ENCODE data around the gene PLEKHG2.
A peak's percentile ranks its signal among the peaks of the same experiment; 100 is the strongest.

Gene PLEKHG2

DNA sequence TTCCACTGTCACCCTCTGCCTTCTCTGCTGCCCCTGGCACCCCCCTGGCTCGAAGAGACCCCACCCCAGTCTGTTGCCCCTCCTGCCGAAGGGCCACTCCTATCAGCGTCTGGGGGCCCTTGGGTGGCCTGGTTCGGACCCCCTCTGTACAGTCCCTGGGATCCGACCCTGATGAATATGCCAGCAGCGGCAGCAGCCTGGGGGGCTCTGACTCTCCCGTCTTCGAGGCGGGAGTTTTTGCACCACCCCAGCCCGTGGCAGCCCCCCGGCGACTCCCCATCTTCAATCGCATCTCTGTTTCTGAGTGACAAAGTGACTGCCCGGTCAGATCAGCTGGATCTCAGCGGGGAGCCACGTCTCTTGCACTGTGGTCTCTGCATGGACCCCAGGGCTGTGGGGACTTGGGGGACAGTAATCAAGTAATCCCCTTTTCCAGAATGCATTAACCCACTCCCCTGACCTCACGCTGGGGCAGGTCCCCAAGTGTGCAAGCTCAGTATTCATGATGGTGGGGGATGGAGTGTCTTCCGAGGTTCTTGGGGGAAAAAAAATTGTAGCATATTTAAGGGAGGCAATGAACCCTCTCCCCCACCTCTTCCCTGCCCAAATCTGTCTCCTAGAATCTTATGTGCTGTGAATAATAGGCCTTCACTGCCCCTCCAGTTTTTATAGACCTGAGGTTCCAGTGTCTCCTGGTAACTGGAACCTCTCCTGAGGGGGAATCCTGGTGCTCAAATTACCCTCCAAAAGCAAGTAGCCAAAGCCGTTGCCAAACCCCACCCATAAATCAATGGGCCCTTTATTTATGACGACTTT is 3.9 kb upstream of the PLEKHG2 start:
- peak overlapping the region; percentile 78 for H3K4me3 ChIP-seq (ENCODE audit: low read depth, low read length)
- TF ChIP-seq, protein P1, sequence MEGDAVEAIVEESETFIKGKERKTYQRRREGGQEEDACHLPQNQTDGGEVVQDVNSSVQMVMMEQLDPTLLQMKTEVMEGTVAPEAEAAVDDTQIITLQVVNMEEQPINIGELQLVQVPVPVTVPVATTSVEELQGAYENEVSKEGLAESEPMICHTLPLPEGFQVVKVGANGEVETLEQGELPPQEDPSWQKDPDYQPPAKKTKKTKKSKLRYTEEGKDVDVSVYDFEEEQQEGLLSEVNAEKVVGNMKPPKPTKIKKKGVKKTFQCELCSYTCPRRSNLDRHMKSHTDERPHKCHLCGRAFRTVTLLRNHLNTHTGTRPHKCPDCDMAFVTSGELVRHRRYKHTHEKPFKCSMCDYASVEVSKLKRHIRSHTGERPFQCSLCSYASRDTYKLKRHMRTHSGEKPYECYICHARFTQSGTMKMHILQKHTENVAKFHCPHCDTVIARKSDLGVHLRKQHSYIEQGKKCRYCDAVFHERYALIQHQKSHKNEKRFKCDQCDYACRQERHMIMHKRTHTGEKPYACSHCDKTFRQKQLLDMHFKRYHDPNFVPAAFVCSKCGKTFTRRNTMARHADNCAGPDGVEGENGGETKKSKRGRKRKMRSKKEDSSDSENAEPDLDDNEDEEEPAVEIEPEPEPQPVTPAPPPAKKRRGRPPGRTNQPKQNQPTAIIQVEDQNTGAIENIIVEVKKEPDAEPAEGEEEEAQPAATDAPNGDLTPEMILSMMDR (conservative IDR thresholded peaks at IDR 0.05; ENCODE audit: low read depth, low read length): no peak
- DNase-seq (ENCODE audit: low read depth): peak; percentile 56

DNA sequence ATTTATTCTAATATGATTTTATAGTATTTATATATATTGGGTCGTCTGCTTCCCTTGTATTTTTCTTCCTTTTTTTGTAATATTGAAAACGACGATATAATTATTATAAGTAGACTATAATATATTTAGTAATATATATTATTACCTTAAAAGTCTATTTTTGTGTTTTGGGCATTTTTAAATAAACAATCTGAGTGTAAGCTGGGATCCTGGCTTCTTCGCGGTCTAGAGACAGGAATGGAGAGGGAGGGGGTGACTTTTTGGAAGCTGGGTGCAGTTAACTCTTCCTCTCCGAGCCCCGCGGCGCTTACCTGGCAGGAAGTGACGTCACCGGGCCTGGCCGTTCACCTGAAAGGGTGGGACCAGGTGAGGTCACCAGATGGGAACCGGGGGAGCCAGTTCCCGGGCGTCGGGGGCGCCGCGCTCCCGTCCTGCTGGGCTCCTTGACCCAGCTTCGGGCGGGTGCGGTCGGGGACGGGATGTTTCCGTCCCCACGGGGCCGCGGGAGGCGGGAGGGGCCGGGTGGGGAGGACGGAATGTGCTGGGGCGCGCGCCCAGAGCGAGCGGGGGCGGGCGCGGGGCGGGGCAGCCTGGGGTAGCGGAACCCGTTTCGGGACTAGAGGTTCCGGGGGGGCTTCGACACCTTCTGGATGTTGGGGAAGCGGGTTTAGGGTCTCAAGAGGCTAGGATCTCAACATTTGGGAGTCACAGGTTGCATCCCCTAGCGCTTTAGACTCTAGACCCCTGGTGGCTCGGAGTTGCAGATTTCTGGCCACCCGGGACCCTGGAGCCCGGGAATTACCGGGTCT is 3.1 kb upstream of the PLEKHG2 start:
- DNase-seq (ENCODE audit: low read depth): peak; percentile 81
- peak overlapping the region; percentile 78 for H3K4me3 ChIP-seq (ENCODE audit: low read depth, low read length)

DNA sequence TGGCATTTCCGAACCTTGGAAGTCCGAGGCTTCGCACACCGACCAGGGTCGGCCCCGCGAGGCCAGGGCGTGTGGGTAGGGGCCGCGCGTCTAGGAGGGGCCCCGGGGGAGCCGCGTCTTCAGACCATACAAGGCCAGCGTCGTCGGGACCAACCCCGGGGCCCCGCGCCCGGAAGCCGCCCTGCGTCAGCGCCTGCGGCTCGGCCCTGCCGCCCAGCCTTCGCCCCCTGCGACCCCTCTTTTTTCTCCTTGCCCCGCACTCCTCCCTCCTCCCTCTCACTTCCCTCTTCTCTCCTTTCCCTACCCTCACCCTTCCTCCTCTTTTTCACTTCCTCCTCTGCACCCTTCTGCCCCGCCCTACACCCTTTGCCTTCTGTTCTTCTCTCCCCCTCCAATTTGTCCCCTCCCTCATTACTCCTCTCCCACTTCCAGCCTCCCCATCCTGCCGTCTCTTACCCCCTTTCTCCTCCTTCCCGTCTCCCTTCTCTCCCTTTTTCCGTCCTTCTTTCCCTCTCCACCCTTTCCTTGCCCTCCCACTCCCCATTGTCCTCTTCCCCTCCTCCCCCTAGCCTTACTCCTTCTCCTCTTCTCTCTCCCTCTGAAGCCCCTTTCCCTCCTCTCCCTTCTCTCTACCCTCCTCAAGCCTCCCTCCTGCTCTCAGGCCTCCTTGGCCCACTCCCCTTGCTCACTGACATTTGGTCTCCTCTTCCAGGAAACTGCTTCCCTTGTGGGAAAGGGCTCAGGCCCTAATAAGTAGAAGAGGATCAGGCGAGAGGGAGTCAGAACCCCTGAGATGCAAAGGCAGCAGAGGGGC is 2.2 kb upstream of the PLEKHG2 start:
- peak overlapping the region; percentile 78 for H3K4me3 ChIP-seq (ENCODE audit: low read depth, low read length)
- no peak for DNase-seq (ENCODE audit: low read depth)
- TF ChIP-seq, protein P1 (conservative IDR thresholded peaks at IDR 0.05; ENCODE audit: low read depth, low read length): no peak

More for the DNA sequence above, 3.1 kb upstream of the PLEKHG2 start:
- TF ChIP-seq, protein P1 (conservative IDR thresholded peaks at IDR 0.05; ENCODE audit: low read depth, low read length): peak; percentile 14

DNA sequence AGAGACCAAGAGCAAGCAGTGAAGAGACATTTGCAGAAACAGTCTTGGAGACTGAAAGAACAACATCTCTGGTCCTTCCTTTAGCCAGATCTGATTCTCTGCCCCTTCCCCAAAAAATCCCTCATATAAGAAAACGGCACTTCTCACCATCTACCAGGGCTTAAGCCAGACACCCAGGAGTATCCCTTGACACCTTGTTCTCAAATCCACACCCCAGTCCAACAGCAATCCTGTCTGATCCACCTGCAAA is 1.7 kb upstream of the PLEKHG2 start:
- H3K4me3 ChIP-seq (ENCODE audit: low read depth, low read length): peak overlapping the region; percentile 78
- TF ChIP-seq, protein P1 (conservative IDR thresholded peaks at IDR 0.05; ENCODE audit: low read depth, low read length): no peak
- DNase-seq (ENCODE audit: low read depth): no peak

DNA sequence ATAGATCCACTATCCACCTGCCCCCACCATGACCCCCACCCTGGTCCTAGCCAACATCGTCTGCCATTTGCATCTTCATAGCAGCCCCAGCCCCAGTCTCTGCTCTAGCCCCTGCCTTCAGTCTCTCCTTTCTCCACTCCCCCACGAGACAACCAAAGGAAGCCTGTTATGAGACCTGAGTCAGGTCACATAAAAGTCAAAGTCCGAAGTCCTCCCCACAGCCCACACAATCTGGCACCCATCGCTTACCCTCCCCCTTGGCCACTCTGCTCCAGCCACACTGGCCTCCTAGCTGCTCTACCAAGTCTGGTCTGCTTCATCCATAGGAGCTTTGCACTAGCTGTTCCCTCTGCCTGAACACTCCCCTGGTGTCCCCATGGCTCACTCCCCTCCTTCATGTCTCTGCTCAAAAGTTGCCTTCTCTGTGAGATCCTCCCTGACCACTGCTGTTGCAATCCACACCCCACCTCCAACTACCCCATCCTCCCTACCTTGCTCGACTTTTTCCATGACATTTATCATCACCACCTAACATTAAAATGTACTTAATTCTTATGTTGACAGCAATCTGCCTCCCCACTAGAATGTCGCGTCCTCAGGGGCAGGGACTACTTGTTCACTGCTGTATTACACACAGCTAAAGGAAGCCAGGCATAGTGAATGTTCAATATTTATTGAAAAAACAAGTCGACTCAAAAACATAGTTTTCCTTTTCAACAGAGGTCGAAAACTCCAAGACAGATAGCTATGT is 1.2 kb upstream of the PLEKHG2 start:
- DNase-seq (ENCODE audit: low read depth): peak; percentile 70

DNA sequence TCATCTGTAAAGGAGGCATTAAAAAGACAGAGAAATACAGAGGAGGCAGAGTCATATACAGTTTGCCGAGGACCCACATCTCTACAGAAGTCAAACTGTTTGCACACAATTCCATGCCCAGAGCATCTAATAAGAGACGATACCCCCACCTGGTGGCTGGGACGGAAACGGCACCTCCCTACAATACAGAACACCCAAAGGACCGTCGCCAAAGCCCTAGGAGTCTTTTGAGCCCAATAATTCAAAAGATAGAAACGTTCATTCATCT is 703 bp upstream of the PLEKHG2 start:
- TF ChIP-seq, protein P1 (conservative IDR thresholded peaks at IDR 0.05; ENCODE audit: low read depth, low read length): peak; percentile 93
- peak; percentile 96 for DNase-seq (ENCODE audit: low read depth)
- peak overlapping the region; percentile 16 for H3K4me3 ChIP-seq (ENCODE audit: low read depth, low read length)

More for the DNA sequence above, 1.2 kb upstream of the PLEKHG2 start:
- peak overlapping the region; percentile 20 for H3K4me3 ChIP-seq (ENCODE audit: low read depth, low read length)
- TF ChIP-seq, protein P1 (conservative IDR thresholded peaks at IDR 0.05; ENCODE audit: low read depth, low read length): no peak

All from choroid plexus epithelial cell (primary cell).